NCI-H2171 (cell line): Measurements from ENCODE around the gene PPP2R2D.
A peak's percentile ranks its signal among the peaks of the same experiment; 100 is the strongest.
"Not testable (repeated sequence)": the region's sequence is repeated elsewhere in the genome, so short reads cannot be mapped to it uniquely, and the experiment has no call there.

Experiments
- DNase-seq: peaks from one replicate; lab custom pipeline; 2025; lab: John Stamatoyannopoulos, UW

PPP2R2D gene

DNA sequence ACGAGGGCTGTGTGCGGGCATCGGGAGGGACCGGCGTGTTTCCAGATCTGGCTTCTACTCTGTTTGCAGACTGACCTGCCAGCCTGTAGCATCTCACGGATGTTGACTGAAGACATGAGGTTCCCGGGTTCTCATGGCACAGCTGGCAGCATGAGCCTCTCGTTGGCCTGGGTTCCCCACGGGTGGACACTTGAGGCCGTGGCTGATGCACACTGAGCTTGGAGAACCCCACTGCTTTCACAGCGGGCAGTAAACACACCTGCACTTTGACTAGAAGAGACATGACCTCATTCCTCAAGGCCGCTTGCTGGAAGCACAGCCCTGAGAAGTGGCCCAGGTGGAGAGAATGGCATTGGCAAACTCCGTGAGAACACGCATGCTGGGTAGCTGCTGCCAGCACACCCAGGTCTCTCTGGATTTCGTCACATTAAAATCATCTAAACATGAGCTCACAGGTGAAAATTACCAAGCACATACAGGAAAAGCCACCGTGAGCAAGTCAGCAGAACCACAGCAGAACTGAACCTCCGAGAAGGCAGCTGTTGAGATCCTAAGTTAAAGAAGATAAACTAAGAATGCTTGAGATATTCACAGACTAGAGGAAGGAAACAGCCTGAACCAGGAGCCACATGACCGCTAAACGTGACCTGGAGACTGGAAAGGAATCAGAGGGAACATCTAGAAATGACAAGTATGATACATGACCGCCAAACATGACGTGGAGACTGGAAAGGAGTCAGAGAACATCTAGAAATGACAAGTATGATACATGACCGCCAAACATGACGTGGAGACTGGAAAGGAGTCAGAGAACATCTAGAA lies 48.4 kb downstream of the PPP2R2D start:
- no peak for DNase-seq

DNA sequence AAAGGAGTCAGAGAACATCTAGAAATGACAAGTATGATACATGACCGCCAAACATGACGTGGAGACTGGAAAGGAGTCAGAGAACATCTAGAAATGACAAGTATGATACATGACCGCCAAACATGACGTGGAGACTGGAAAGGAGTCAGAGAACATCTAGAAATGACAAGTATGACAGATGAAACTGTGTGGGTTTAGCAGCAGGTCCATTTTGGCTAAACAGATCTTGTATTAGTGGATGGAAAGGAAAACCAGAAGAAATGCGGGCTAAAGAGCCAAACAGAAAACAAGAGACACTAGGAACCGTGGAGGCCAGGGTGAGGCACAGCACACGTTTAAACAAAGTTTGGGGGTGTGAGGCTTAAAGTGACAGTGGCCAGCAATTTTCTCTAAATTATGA lies 49.1 kb downstream of the PPP2R2D start:
- DNase-seq = not testable (repeated sequence)

DNA sequence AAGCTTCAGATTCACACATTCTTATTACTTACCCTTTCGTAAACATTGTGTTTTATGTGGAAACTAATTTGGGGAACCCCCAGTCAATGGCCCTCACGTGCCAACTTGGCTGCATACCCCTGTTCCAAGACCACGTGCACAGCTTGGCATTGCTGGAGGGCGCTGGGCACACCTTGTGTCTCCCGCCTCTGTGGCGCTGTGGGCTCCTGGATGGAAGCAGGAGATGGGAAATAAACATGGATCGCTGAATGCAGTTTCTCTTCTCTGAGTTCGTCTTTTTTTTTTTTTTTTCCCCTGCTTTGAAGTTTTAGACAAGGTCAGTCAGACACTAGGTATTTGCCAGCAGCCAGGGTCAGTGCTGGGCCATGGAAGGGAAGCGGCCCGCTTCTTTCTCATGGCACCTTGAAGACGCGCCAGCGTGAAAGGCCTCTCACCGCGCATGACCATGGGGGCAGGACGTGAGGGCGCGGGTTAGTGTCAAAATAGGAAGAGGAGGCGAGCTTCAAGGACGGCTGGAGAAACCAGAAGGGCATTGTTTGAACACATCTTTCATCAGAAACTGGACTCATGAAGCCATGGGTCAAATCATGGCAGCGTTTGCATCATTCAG lies 53.7 kb downstream of the PPP2R2D start:
- DNase-seq = no peak

DNA sequence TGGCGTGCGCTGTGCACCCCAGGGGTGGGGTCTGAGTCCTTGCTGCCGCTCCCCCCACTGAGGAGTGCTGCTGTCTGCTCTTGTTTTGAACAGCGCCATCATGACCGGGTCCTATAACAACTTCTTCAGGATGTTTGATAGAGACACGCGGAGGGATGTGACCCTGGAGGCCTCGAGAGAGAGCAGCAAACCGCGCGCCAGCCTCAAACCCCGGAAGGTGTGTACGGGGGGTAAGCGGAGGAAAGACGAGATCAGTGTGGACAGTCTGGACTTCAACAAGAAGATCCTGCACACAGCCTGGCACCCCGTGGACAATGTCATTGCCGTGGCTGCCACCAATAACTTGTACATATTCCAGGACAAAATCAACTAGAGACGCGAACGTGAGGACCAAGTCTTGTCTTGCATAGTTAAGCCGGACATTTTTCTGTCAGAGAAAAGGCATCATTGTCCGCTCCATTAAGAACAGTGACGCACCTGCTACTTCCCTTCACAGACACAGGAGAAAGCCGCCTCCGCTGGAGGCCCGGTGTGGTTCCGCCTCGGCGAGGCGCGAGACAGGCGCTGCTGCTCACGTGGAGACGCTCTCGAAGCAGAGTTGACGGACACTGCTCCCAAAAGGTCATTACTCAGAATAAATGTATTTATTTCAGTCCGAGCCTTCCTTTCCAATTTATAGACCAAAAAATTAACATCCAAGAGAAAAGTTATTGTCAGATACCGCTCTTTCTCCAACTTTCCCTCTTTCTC lies 55.0 kb downstream of the PPP2R2D start:
- no peak for DNase-seq

DNA sequence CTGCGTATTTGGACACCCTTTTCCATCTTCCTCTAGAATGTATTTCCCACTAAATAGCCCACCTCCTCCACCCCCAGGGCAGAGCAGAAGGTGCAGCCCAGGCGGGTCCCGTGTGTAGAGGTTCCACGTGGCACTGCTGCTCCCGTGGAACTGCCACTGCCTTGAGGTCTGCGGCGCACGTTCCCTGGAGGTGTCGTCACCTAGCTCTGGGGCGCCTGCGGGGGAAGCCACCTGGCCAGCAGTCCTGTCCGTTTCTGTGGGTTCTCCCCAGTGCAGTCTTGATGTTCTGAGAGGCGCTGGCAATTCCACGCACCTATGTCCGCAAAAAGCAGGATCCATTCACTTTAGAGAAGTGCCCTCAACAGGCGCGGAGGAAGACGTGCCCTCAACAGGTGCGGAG lies 59.0 kb downstream of the PPP2R2D start:
- no peak for DNase-seq

DNA sequence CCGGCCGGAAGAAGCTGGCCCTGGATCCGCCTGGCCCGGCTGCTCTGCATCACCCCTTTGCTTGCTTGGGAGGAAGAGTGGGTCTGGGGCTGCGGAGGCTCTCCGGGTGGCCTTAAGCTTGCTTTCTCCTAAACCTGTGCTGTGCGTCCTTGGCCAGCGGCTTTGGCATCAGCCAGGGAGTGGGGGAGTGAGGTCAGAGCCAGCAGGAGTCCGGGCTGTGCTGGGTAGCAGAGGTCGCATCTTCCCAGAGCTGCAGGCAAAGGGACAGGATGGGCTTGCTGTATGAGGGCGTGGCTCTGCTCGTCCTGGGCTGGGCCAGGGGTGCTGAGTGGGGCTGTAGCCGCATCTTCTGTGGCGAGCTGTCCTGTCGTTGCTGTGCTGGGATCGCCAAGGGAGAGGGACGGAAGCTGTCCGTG lies 59.8 kb downstream of the PPP2R2D start:
- DNase-seq = no peak

DNA sequence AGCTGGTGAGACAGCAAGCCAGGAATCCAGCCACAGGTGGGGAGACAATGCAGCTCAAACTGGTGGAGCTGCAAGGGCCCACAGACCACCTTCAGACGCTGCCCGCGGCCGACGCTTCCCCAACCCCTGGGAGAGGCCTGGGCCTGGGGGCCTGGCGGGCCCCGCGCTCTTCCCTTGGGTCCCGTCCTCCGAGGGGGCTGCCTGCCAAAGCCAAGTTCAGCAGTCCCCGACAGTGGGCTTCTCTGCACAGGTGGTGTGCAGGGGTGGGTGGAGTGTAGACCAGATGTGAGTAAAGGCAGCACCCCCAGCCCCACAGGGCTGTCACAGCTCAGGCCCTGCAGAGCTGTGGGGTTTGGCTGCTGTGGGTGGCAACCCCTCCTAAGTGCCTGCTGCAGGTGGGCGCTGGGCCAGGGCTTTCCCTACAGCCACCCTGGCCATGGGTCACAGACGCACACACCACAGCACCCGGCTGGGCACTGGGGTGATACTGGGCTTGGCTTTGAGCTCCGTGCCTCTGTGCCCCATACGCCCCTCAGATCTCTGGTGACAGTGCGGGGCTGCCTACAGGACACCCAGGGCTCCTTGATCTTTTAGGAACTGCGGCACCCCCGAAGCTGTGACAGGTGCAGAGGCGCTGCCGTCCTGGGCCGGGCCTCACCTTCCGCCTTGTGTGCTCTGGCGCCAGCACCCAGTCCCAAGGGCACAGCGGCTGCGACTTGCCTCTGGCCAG lies 60.4 kb downstream of the PPP2R2D start:
- DNase-seq = no peak

DNA sequence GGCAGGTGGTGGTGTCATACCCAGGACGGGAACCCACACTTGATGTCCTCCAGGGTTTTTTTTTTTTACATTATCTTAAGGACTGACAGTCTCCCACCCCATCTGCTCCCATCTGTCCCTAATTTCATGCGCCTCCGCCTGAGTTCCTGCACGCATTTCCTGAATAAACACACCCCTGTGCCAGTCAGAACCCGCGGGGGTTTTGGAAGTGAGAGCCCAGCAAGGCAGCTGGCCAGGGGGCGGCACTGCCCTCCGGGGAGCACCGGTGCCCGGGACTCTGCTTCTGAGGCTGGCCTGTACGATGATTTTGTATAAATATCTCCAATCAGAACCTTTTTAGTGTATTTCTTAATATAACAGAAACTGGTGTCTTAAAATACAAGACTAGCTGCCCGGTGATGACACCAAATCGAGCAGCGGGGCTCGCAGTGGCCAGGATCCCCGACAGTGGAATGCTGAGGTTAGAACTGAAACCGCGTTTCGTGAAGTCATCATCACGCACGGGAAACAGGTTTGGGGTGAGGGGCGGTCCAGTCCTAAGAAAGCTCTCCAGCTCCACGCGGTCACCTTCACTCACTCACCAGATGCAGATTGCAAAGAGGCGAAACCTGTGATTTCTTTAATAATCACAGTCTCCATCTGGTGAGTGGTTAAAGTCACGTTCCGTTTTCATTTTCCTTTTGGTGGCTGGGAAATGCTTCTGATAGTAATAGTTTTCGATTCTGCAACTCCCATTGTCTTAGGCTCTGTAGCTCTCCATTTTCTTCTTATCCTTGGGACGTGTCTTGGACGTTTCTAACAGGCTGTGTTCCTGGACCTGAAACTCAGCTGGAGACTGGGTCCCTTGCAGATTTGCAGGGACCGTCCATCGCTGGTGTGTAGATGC lies 61.2 kb downstream of the PPP2R2D start:
- DNase-seq = peak; percentile 67

DNA sequence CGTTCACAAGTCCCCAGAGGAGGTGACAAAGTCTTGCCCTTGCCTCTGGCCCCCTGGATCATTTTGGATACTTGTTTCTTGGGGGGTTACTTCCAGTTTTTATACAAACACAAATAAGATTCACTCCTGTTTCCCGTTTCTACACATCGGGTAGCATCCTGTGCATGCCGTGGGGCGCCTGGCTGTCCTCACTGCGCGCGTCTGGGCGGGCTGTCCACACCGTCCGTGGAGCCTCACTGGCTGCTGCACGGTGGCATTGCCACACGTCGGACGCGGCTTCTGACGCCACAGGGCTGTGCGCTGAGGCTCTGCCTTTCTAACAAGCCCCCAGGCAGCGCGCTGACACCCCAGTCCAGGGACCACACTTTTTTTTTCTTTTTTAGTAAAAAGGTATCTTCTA lies 62.5 kb downstream of the PPP2R2D start:
- DNase-seq = no peak

DNA sequence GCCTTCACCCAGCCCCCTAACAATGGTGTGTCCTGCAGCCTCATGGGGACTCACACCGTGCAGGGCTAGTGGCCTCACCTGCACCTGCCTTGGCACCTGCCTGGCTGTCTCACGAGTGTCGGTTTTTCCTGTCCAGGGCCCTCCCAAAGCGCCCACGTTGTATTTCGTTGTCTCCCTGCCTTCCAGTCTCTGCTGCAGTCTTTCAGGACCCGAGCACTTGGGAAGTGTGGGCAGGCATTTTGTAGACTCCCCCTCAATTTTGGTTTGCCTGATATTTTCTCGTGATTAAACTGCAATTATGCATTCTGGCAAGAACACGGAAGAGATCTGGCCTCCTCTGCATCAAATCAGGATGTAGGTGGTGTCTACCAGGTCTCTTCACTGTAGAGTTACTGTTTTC lies 63.0 kb downstream of the PPP2R2D start:
- DNase-seq = no peak

DNA sequence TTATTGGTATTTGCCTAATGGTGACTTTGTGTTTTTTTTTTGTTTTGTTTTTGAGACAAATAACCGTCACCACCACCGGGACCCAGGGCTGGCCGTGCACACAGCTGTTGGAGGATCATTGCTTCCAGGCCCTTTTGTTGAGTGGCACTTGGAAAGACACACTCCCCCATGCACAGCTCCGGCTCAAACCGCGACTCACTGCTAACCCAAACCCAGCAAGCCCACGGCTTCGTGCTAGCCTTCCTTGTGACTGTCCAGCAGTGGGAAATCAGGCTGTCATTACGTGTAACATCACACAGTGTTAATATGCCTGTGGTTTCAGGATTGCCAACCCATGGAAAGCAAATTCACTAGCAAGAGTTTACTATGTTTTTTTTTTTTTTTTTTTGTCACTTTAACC lies 63.5 kb downstream of the PPP2R2D start:
- DNase-seq = no peak

DNA sequence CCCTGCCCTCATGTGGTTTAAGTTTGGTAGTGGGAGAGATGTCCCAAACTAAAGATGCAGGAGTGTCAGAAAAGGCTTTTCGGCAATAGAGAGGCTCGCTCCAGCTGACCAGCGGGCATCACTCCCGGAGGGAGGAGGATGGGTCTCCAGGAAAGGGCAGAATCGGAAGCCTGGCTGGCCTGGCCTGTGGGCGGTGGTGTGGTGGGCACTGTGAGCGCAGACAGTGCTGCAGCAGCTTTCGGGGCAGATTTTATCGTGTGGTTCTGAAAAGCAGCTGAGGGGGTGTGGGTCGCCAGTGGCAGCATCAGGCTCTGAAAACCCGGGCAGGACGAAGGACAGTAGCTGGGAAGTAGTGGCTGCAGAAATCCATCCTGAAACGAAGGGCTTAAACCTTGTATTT lies 68.1 kb downstream of the PPP2R2D start:
- DNase-seq = no peak

DNA sequence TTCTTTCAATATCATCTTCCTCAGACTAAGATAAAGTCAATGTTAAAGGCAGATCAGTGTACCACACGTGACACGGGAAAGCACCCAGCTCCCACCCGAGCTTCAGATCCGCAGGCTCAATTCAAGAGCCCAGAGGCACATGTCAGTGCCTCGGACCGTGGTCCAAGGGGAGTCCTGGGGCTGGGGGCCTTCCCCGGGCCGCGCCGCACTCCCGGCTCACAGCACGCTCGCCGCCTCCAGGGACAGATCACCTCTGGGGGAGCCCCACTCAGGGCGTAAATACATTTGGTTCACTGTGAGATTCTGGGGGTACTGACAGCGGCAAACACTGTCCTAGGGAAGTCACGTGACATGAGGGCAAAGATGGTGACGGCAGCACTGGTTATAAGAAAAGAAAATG lies 70.1 kb downstream of the PPP2R2D start:
- DNase-seq = no peak

DNA sequence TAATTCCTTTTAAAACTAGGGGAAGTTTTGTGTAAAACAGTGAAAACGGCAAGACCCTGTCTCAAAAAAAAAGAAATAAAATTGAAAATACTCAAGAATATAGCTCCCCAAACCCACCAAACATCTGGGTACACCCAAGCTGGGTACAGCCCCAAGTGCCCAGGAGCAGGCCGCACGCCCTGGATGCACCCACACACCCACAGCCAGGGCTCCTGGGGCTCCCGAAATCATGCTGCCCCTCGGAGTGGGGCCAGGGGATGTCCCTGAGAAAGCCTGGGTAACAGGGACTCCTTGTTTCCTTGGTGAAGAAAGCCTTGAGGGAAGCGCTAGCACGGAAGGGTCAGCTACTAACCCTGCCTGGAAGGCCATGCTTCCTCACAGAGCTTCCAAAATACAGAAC lies 70.8 kb downstream of the PPP2R2D start:
- no peak for DNase-seq

DNA sequence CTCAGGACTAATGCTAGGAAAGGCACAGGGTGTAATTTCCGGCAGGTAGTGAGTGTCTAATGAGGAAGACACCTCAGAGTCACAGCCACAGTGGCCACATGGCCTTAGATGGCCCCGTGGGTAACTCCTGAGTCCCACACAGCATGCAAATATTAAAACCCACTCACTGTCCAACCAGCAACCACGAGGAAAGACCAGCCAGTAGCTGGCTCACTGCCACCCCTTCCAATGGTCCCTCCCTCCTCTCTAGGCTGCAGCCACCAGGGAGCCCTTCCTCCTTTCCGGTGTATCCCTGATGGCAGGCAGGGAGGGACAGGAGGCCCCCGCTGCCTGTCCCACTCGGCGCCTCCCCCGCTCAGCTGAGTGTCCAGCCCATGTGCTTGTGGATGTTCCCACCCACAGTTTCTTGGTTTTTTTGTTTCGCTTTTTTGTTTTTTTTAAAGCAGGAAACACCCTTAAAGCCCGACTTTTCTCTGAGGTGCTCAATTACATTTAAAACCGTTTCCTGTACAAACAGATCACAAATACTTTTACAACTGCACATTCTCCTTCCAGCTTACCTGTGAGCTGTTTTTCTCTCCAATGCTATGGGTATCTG lies 71.8 kb downstream of the PPP2R2D start:
- no peak for DNase-seq

DNA sequence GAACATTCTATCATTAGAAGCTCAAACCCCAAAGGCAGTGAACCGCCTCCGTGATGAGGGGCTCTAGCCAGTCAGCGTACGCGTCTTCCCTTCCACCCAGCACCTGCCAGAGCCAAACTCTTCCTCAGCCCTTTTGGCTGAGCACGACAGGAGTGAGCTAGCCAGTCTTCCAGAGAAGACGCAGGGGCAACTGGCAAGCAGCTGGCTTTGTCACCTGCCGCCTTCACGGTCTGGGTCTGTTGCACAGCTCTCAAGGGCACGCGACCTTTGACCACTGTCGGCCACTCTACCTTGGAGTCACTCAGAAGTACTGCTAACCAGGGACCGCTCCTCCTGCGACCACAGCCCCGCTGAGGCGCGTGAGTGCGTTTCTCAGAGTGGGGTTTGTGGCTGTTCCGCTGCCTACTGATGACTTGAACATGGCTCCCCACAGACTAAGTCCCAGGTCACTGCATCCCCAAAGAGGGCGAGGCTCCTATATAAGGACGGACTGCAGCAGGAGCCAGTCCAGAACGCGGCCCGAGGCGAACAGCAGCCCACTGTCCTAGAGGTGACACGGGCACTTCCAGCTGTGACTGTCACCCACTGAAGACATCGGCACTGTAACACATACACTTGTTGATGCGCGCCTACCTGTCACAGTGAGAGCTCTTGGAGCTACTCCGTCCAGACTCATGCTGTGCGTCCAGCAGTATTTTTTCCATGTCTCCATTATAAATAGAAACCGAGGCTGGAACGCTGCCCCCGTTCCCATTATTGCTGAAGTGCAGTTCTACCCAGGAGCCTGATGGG lies 72.5 kb downstream of the PPP2R2D start:
- no peak for DNase-seq

DNA sequence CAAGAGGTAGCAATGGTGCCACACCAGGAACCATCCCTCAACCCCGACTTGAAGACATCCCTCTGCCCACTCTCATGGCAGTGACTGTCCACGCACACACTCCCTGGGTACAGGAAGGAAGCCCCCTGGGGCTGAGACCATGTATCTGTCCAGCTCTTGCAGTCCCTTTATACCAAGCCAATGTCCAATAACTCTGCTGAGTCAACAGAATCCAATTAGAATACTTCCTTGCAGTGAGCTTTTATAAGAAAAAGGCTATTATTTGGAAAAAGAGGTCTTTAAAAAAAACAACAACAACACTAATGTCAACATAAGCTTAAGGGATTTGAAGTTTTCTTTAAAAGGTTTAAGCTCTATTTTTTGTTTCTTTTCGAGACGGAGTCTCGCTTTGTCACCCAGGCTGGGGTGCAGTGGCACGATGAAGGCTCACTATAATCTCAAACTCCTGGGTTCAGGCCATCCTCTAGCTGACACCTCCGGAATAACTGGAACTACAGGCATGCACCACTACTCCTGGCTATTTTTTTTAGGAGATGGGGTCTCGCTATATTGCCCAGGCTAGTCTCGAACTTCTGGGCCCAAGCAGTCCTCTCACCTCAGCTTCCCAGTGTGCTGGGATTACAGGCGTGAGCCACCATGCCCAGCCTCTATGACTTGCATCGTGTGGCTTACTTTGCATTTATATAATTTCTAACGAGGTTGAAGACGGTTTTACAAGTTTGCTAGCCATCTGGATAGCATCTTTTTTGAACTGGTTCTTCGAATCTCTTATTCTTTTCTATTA lies 73.4 kb downstream of the PPP2R2D start:
- no peak for DNase-seq

DNA sequence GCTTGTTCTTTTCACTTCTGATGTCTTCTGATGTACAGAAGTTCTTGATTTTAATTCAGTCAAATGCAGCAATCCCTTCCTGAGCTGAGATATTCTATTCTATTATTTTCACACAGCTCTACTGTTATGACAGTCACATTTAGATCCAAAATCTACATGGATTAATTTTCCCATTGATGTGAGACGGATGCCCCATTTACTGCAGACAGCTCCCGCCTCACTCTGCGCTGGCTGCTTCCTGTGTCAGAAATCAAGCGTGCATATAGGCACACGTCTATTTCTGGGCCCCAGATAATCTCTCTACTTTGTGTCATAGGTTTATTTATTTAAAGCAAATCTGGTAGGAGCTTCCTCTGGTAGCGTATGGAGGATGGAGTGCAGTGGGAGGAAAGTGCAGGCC lies 74.2 kb downstream of the PPP2R2D start:
- DNase-seq = no peak

DNA sequence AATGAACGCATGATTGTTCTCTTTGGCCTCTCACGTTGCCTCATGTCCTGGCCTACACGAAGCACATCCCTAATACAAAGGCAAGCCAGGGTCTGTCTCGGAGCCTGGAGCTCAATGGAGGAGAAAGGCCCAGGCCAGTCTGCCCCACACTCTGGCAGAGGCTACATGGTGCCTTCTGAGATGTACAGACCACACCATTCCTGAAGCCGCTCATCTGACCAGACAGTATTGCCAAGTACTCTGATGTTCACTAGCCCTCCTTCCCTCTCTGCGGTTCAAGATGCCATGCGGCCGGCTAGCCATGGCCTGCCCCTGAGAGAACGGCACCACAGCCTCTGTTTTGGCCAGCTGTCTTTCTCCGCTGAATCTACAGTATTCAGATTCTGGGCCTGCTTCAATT lies 75.0 kb downstream of the PPP2R2D start:
- no peak for DNase-seq
